NCI-H1417 treated with DMSO at 0.1 percent for 48 hours (cell line): ENCODE results near the gene FBXW11.

ENCODE experiments used
- DNase-seq: peaks from one replicate; lab custom pipeline; 2025; lab: John Stamatoyannopoulos, UW

The FBXW11 gene

DNA sequence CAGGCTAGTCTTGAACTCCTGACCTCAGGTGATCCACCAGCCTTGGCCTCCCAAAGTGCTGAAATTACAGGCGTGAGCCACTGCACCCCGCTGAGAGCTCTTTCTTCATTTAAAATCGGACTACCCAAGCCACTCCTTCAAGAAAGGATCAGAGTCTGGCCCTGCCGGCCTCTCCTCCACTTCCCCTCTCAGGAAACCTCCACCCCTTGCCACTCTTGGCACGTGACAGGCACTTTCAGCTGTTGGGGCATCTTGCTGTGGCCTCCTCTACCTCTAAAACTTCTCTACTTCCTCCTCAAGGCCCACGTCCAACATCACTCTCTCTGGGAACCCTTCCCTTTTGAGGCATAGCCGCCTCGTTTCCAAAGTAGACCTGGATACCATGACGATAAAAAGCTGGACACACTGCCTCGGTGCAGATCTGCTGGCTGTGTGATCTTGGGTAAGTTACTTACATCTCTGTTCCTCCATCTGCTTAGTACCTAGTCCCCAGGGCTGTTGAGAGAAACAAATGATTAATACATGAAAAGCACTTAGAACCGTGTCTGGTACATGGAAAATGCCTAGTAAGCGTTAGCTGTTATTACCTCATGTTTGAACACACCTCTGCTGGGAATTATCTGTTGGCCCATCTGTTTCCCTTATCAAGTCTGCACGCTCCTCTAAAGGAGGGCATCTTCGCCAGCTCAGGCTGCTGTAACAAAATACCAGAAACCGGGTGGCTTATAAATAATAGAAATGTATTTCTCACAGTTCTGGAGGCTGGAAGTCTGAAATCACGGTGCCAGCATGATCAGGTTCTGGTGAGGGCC lies 165.5 kb downstream of the FBXW11 start:
- no peak for DNase-seq

DNA sequence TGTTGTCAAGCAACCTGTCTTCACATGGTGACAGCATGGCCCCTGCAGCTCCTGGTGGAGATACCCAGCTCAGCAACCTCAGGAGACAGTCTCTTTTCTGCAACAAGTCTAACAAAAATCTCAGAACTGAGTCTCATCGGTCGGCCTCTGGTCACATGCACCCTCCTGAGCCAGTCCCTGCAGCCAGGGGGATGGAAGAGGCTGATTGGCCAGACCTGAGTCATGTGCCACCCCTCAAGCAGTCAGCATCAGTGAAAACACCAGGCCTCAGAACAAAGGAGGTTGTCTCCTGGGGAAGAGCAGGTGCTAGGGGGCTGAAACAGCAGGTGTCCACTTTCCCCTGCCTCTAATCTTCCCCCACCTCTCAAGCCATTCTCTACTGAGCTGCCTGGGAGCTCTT lies 166.4 kb downstream of the FBXW11 start:
- DNase-seq: no peak

DNA sequence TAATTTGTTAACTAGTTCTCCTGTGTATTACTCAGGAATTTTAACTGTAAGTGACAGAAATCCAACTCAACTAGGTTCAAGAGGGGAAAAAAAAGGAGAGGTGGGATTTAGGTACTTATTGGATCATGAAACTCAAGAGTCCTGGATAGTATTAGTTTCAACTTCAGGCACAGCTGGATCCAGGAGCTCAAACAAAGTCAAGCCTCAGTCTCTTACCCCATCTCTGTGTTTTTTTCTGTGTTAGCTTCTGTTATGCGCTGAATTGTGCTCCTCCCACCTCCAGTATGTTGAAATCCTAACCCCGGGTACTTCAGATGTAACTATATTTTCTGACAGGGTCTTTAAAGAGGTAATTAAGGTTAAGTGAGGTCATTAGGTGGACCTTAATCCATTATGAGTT lies 167.3 kb downstream of the FBXW11 start:
- DNase-seq: no peak

DNA sequence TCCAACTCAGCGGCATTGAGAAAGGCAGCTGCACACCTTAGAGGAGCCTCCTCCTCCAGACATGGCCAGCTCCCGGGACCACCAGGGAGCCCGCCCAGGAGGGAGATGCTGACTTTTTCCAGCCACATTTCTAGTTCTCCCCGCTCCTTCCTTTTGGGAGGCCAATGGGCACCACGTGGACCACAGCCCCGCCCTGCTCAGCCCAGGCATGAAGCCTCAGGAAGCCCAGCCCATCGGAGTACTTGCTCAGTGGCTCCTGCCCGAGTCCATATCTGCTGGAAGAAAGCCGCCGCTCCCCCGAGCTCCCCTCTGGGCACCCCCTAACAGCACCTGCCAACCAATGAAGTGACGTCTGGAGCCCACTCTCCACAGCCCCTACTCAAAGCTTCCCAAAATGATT lies 168.4 kb downstream of the FBXW11 start:
- DNase-seq: no peak

DNA sequence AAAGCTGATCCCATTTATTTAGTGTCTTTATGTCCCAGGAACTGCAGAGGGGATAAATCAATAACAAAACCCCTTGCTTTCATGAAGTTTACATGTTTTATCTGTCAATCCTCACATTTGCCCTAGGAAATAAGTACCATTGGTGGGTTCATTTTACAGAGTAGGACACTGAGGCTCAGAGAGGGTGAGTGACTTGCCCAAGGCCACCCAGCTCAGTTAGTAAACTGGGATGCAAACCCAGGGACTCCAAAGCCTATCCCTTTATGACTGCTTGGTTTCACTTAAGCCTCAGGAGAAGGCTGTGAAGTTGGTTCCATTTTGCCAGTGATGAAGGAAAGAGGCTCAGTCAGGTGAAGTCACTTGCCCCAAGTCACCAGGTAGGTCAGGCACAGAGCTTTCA lies 168.9 kb downstream of the FBXW11 start:
- no peak for DNase-seq

DNA sequence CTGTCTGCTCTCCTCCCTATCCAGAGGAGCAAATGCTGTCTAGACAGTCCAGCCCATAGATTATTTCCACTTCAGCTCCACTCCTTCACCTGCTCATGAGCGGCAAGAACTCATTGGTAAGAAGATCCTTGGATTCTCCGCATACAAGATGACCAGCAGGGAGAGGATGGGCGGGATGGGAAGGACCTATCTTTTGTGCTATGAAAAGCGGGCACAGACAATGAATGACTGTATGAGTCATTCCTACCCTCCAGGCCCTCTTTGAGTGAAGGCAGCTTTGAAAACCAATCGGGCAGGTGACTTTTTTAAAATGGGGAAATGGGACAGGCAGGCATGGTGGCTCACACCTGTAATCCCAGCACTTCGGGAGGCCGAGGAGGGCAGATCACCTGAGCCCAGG lies 171.4 kb downstream of the FBXW11 start:
- DNase-seq: no peak

DNA sequence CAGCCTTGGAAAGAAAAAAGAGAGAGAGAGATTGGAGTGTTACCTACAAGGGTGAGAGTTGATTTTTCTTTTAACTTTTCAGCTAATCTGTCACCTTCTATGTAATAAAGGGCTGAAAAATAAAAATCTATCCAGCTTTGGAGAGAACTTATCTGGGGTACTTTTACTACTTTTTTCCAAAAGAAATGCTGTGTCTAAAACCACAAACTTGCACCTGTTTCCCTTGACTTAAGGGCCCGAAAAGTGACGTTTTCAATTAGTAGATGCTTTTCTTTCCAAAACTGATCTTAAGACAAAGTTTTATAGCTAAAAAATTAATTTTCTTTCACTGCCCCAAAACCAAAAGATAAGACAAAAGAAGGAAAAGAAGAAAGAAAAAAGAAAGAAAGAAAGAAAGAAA lies 172.0 kb downstream of the FBXW11 start:
- DNase-seq: no peak

DNA sequence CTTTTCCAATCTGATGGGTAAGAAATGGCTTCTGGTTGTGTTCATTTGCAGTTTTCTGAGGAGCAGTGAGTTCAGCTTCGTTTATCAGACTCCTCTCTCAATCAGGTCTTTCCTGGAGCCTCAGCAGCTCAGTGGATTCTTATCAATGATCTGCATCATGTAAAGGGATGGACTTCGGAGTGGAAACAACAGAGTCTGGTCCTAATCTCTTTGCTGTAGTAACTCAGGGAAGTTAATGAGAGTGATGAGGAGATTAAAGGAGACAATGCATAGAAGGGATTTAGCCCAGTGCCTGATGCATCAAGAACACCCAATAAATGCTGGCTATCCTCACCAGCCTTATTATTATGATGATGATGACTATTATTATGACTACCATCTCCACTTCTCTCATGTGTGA lies 173.7 kb downstream of the FBXW11 start:
- DNase-seq: no peak

DNA sequence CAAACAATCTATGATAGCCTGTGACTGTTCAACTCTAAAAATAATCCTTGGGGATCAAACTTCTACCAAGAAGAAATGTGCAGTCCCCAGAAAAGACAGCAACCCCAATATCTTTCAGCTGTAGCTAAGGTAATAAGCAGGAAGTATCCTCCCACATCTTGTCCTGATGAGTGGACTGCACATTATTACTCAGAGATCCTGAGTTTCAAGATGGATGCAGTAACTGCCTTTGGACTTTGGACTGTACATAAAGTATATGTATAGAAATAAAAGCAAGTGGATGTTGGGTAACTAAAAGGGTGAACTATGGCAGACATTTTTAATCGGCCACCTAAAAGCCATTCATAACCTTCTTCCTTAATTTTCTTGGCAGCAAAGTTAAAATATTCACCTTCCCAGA lies 175.8 kb downstream of the FBXW11 start:
- DNase-seq: no peak

DNA sequence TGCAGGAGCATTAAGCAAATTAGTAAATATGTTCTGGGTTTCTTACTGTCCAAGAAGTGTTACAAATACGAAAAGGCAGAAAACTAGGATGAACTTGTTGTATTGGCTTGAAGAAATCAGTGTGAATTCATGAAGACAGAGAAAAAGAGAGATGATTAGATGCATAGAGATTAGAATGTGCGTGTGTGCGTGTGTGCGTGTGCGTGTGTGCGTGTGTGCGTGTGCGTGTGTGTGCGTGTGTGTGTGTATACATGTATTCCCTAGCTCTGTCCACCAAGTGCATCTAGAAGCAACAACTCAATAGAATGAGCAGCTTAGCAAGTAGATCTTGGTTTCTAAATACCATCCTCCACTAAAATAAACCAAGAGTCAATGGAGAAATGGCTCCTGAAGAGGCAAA lies 179.3 kb downstream of the FBXW11 start:
- DNase-seq: no peak

DNA sequence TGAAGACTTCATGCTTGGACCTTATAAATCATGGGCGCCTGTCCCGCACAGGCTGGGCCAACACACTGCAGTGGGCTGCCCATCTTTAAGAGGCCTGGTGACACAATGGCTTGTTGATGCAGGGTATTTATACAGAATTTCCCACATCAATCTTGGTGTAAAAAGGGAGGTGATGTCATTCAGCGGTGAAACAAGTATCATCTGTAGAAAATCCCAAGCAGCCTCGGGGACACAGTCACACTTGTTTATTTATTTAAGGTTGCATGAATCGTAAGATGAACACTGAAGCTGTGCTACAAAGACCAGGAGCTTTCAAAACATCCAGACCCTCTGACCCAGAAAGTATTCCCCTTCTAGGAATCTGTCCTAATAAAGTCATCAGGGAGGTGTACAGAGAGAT lies 180.3 kb downstream of the FBXW11 start:
- DNase-seq: no peak

DNA sequence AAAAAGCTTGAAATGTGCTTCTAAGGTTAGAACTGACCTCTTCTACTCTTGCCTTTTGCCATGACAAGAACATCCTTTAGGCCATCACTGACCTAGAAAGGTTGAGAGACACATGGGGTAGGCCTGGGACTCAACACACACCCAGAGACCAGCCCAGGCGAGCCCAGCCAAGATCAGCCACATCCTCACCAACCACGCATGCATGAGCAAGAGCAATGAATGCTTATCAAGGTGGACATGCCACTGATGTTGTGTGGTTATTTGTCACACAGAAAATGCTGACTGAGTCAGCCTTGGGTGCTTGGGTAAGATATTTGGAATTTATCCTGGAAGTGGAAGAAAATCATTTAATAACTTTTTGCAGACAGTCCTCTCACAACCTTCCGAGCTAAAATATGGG lies 181.4 kb downstream of the FBXW11 start:
- no peak for DNase-seq

DNA sequence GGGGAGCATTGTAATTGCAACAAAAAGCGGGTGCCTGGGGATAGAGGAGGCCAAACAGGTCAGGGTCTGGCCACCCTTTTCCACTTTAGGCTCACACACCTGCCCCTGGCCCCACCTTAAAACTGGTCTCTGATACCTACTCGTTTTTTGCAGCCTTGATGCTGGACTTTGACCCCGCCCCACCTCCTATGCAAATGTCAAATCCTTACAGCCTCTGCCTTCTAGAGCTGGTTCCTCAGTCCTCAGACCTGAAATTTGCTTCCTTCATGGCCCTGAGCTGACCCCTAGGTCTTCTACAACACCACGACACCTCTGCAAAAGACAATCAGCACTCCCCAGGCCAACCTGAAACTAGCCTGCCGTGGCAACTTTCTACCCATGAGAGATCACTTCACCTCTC lies 183.2 kb downstream of the FBXW11 start:
- no peak for DNase-seq

DNA sequence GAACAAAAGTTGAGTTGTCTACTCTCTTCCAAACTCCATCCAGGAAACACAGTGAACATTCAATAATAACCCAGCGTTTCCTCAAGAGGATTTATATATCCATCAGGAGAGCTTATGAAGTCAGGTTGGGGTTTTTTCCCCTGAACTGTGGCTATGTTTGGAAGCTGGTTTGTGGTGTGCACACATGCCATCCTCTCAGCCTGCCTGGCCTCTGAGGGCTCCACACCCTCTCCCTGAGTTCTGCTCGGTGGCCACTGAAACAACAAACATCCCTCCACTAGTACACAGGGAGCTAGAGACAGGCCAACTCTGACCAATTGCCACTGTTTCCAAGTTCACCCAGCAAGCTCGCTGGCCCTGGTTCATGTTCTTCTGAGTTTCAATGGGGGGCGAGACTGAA lies 185.2 kb downstream of the FBXW11 start:
- no peak for DNase-seq

DNA sequence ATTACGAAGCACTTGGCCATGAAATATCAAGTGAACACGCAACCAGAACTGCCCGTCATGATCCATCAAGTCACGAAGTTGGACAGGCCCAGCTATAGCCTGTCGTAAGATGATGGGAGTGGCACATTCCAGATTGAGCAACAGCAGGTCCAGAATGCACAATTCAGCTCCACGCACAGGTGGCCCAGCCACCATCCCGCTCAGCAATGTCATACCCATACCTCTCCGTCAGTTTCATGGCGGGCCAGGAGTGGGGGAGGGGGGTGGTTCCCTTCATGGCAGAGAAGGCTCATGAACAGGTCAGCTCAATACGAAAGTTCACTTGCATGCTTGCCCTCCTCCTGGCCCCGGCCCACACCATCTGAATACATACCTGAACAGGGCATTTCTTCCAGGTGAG lies 185.9 kb downstream of the FBXW11 start:
- DNase-seq: no peak

DNA sequence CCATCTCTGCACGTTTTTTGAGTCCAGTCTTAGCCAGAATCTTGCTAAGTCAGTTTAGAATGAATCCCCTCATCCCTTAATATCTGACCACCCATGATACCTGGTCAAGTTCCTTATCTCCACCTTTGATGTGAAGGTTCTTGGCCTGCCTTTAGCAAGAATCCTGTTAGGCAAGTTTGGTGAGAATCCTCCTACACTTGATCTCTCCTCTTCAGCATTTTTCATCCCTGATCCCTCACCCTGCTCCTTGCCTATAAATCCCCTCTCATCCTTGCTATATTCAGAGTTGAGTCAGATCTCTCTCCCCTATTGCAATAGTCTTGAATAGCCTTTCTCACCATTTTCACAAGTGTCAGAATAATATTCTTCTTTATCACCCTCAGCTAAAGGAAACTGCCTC lies 189.8 kb downstream of the FBXW11 start:
- DNase-seq: no peak

DNA sequence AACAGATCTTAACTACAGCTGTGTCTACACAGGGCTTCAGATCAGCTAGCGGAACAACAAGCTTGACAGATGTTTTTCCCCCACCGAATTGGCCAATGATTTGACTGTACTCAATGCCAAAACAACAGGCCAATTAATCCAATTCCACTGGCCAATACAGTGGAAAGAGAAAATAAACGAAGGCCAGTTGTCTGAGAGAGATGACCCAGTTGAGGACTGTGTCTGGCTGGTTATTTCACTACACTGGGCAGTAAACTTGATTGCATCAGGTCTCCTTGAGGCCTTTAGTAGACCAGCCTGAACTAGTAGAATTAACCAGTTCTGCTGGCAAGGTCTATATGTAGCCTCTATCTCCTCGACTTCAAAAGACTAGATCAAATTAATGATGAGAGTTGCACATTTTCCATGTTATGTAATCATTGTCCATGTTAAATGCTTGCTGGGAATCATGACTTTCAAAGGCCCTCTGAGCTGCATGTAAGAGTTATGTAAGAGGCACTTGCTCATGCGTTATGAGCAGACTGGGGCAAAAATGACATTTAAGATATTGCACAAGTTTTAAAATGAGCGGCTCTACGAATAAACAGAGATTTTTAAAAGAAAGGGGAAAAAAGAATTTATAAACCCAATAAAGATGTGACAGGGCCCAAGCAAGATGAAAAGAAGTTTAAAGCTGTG lies 192.5 kb downstream of the FBXW11 start:
- DNase-seq: no peak

DNA sequence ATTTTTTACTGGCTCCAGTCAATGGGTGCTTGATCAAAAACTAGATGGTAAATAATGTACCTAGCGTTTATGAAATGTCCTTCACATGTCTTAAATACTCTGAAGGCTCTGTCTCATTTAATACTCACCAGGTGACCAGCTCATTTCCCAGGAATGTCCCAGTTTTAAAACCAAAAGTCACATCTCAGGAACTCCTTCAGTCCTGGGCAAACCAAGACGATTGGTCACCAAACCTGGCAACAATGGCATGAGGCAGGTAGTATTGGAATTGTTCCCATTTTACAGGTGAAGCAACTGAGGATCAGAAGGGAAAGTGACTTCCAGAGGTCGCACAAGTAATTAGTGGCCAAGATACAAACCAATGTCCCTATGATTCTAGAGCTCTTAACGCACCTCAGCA lies 193.2 kb downstream of the FBXW11 start:
- DNase-seq: no peak
